Testis (tissue), 2 donors: ENCODE data around the gene SLC4A11.

Experiments
- POLR2A ChIP-seq: fragments of 450-650 bp; IDR thresholded peaks from one replicate; pipeline ENCODE4 v1.6.1; 2017; ENCODE audit warnings: antibody characterized with exemption, mild to moderate bottlenecking, moderate library complexity
- TF ChIP-seq, protein P1 (sequence below), 3 experiments: fragments of 450-650 bp in 2 of 3; fragments of 200-600 bp in 1 of 3; sonication (generic) in 1 of 3; IDR thresholded peaks; one replicate each; pipeline ENCODE4 v1.5.1; 2016 to 2019; ENCODE audit warnings: antibody characterized with exemption in 3 of 3, mild to moderate bottlenecking in 2 of 3, moderate library complexity in 1 of 3

DNA sequence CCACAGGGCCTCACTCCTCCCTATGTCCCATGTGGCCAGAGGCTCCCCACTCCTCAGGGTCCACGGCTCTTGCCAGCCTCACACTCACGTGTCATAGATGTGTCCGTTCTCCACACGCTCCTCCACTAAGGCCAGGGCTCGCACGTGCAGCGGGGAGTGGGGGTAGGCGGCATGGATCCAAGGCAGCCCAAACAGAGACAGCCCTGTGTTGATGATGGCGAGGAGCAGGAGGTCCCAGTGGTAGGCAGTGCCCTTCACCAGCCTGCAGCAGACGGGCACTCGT lies 10.3 kb downstream of the SLC4A11 start:
- no peak for TF ChIP-seq POLR2A
- TF ChIP-seq, protein P1, sequence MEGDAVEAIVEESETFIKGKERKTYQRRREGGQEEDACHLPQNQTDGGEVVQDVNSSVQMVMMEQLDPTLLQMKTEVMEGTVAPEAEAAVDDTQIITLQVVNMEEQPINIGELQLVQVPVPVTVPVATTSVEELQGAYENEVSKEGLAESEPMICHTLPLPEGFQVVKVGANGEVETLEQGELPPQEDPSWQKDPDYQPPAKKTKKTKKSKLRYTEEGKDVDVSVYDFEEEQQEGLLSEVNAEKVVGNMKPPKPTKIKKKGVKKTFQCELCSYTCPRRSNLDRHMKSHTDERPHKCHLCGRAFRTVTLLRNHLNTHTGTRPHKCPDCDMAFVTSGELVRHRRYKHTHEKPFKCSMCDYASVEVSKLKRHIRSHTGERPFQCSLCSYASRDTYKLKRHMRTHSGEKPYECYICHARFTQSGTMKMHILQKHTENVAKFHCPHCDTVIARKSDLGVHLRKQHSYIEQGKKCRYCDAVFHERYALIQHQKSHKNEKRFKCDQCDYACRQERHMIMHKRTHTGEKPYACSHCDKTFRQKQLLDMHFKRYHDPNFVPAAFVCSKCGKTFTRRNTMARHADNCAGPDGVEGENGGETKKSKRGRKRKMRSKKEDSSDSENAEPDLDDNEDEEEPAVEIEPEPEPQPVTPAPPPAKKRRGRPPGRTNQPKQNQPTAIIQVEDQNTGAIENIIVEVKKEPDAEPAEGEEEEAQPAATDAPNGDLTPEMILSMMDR (IDR thresholded peaks at IDR 0.05): no peak
